HepG2 (cell line): Measurements from ENCODE around the gene PNLDC1. TPM values are rescaled to one million over a fixed set of nuclear protein-coding genes. Genes with fewer than 3 reads are reported as not detected.

Source experiments
- CEBPB ChIP-seq: IDR thresholded peaks from 2 replicates; pipeline ENCODE4 v1.6.1; 2011; ENCODE audit warnings: low read depth, low read length, improper control_type of control experiment, borderline replicate concordance
- CHD2 ChIP-seq: IDR thresholded peaks from 2 replicates; pipeline ENCODE4 v1.6.1; 2011; ENCODE audit warnings: low read depth, low read length, improper control_type of control experiment
- NFE2L1 ChIP-seq: sonication (generic); formaldehyde crosslinking; IDR thresholded peaks from 2 replicates; pipeline ENCODE4 v1.4.0; 2020; ENCODE audit warnings: missing genetic modification reagents, mild to moderate bottlenecking, borderline replicate concordance
- NRL ChIP-seq: sonication (generic); formaldehyde crosslinking; IDR thresholded peaks from 2 replicates; pipeline ENCODE4 v1.5.0; 2020; ENCODE audit warnings: missing genetic modification reagents, mild to moderate bottlenecking, moderate library complexity, borderline replicate concordance
- ZBTB38 ChIP-seq: sonication (generic); formaldehyde crosslinking; IDR thresholded peaks from 2 replicates; pipeline ENCODE4 v1.5.1; 2020; ENCODE audit warnings: mild to moderate bottlenecking, missing genetic modification reagents
- ZMYM3 ChIP-seq: sonication (generic); formaldehyde crosslinking; IDR thresholded peaks from 2 replicates; pipeline ENCODE4 v1.5.1; 2020; ENCODE audit warnings: mild to moderate bottlenecking, missing genetic modification reagents
- ZNF225 ChIP-seq: sonication (generic); formaldehyde crosslinking; IDR thresholded peaks from 2 replicates; pipeline ENCODE4 v1.4.0; 2020; ENCODE audit warnings: mild to moderate bottlenecking, missing genetic modification reagents
- ZNF552 ChIP-seq: sonication (generic); formaldehyde crosslinking; IDR thresholded peaks from 2 replicates; pipeline ENCODE4 v1.9.0; 2022; ENCODE audit warnings: missing genetic modification reagents, mild to moderate bottlenecking, borderline replicate concordance
- polyA plus RNA-seq, 8 experiments: library from polyadenylated mRNA; depleted of rRNA in 3 of 8; stranded (reverse) in 7 of 8; unstranded in 1 of 8; fragments of >200 nt; fragmentation: Illumina TruSeq in 4 of 8; extraction: Trizol in 4 of 8; gene quantifications; 2 replicates each; pipeline versions ENCODE4 v1.2.1 to v1.2.3, GENCODE V29; 2011 to 2016; ENCODE audit warnings: low read depth in 4 of 8, missing spikeins in 1 of 8, mixed read lengths in 1 of 8; ENCODE audit not compliant: insufficient read depth in 1 of 8
- total RNA-seq, 5 experiments: library from RNA; depleted of rRNA; stranded (reverse); fragments of >200 nt; fragmentation: Illumina TruSeq; extraction: Trizol; gene quantifications; 2 replicates each; pipeline ENCODE4 v1.2.3, GENCODE V29; 2016; ENCODE audit warnings: low read depth in 1 of 5
- TF ChIP-seq, protein P1 (sequence below): sonication (generic); formaldehyde crosslinking; IDR thresholded peaks from 2 replicates; pipeline ENCODE4 v1.5.0; 2020; ENCODE audit warnings: mild to moderate bottlenecking, missing genetic modification reagents, borderline replicate concordance
- TF ChIP-seq, protein P2 (sequence below): sonication (generic); formaldehyde crosslinking; IDR thresholded peaks from 2 replicates; pipeline ENCODE4 v1.4.0; 2020; ENCODE audit warnings: missing genetic modification reagents
- TF ChIP-seq, protein P3 (sequence below): sonication (generic); formaldehyde crosslinking; IDR thresholded peaks from 2 replicates; pipeline ENCODE4 v1.9.0; 2021; ENCODE audit warnings: missing genetic modification reagents, borderline replicate concordance
- TF ChIP-seq, protein P4 (sequence below): sonication (generic); formaldehyde crosslinking; IDR thresholded peaks from 2 replicates; pipeline ENCODE4 v1.4.0; 2020; ENCODE audit warnings: mild to moderate bottlenecking, missing genetic modification reagents

PNLDC1 gene
- total and polyA plus RNA-seq, 2 of the 13 experiments (the other 11 are each of a cell fraction or from before 2014, with no cell fraction given) = not detected

DNA sequence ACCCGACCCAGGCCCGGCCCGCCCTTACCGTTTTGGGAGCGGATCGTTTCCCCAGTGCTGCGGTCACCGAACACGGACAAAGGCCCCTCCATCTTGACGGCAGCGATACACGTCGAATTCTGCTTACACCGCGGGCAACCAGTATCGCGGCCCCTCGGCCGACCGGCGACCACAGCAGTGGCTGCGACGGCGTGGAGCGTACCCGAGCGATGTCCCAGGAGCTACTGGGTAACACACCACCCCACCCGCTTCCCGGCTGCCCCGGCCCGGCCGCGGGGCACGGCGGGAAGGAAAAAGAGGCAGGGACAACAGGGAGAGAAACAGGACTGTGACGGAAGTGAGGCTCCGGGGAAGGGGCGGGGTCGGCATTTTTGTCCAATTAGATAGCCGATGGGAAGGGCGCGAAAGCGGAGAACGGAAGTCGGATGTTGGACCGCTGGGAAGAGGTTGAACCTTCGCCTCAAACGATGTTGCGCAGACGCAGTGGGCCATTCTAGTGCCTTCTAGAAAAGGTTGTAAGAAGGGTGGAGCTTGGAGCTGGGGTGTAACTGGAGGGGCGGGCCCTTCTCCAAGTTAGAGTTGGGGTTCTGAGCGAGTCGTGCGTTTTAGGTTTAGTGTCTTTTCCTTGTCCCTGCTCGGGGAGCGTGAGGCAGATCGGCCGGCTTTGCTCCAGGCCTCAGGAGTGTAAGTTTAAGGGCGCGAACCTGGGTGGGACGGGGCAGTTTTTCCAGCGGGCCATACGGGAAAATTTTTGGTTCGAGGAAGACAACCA is 10.5 kb upstream of the PNLDC1 start, which contains the start of gene TCP1 (continued):
- TF ChIP-seq, protein P1, sequence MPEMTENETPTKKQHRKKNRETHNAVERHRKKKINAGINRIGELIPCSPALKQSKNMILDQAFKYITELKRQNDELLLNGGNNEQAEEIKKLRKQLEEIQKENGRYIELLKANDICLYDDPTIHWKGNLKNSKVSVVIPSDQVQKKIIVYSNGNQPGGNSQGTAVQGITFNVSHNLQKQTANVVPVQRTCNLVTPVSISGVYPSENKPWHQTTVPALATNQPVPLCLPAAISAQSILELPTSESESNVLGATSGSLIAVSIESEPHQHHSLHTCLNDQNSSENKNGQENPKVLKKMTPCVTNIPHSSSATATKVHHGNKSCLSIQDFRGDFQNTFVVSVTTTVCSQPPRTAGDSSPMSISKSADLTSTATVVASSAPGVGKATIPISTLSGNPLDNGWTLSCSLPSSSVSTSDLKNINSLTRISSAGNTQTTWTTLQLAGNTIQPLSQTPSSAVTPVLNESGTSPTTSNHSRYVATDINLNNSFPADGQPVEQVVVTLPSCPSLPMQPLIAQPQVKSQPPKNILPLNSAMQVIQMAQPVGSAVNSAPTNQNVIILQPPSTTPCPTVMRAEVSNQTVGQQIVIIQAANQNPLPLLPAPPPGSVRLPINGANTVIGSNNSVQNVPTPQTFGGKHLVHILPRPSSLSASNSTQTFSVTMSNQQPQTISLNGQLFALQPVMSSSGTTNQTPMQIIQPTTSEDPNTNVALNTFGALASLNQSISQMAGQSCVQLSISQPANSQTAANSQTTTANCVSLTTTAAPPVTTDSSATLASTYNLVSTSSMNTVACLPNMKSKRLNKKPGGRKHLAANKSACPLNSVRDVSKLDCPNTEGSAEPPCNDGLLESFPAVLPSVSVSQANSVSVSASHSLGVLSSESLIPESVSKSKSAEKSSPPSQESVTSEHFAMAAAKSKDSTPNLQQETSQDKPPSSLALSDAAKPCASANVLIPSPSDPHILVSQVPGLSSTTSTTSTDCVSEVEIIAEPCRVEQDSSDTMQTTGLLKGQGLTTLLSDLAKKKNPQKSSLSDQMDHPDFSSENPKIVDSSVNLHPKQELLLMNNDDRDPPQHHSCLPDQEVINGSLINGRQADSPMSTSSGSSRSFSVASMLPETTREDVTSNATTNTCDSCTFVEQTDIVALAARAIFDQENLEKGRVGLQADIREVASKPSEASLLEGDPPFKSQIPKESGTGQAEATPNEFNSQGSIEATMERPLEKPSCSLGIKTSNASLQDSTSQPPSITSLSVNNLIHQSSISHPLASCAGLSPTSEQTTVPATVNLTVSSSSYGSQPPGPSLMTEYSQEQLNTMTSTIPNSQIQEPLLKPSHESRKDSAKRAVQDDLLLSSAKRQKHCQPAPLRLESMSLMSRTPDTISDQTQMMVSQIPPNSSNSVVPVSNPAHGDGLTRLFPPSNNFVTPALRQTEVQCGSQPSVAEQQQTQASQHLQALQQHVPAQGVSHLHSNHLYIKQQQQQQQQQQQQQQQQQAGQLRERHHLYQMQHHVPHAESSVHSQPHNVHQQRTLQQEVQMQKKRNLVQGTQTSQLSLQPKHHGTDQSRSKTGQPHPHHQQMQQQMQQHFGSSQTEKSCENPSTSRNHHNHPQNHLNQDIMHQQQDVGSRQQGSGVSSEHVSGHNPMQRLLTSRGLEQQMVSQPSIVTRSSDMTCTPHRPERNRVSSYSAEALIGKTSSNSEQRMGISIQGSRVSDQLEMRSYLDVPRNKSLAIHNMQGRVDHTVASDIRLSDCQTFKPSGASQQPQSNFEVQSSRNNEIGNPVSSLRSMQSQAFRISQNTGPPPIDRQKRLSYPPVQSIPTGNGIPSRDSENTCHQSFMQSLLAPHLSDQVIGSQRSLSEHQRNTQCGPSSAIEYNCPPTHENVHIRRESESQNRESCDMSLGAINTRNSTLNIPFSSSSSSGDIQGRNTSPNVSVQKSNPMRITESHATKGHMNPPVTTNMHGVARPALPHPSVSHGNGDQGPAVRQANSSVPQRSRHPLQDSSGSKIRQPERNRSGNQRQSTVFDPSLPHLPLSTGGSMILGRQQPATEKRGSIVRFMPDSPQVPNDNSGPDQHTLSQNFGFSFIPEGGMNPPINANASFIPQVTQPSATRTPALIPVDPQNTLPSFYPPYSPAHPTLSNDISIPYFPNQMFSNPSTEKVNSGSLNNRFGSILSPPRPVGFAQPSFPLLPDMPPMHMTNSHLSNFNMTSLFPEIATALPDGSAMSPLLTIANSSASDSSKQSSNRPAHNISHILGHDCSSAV (CRISPR knock-in tag) = peak; percentile 84; the same call in 1 of the 2 replicates
- TF ChIP-seq ZBTB38 (CRISPR knock-in tag) (peak; percentile 42; the same call in 1 of the 2 replicates), CHD2 (peak; percentile 45; the same call in 1 of the 2 replicates), CEBPB (no peak), ZNF225 (CRISPR knock-in tag) (peak; percentile 84; the same call in 1 of the 2 replicates), ZNF552 (CRISPR knock-in tag) (no peak), NFE2L1 (CRISPR knock-in tag) (no peak), NRL (CRISPR knock-in tag) (no peak), ZMYM3 (CRISPR knock-in tag) (no peak)
- TF ChIP-seq, protein P2, sequence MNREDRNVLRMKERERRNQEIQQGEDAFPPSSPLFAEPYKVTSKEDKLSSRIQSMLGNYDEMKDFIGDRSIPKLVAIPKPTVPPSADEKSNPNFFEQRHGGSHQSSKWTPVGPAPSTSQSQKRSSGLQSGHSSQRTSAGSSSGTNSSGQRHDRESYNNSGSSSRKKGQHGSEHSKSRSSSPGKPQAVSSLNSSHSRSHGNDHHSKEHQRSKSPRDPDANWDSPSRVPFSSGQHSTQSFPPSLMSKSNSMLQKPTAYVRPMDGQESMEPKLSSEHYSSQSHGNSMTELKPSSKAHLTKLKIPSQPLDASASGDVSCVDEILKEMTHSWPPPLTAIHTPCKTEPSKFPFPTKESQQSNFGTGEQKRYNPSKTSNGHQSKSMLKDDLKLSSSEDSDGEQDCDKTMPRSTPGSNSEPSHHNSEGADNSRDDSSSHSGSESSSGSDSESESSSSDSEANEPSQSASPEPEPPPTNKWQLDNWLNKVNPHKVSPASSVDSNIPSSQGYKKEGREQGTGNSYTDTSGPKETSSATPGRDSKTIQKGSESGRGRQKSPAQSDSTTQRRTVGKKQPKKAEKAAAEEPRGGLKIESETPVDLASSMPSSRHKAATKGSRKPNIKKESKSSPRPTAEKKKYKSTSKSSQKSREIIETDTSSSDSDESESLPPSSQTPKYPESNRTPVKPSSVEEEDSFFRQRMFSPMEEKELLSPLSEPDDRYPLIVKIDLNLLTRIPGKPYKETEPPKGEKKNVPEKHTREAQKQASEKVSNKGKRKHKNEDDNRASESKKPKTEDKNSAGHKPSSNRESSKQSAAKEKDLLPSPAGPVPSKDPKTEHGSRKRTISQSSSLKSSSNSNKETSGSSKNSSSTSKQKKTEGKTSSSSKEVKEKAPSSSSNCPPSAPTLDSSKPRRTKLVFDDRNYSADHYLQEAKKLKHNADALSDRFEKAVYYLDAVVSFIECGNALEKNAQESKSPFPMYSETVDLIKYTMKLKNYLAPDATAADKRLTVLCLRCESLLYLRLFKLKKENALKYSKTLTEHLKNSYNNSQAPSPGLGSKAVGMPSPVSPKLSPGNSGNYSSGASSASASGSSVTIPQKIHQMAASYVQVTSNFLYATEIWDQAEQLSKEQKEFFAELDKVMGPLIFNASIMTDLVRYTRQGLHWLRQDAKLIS (CRISPR knock-in tag) = peak; percentile 65; the same call in 1 of the 2 replicates
- TF ChIP-seq, protein P3, sequence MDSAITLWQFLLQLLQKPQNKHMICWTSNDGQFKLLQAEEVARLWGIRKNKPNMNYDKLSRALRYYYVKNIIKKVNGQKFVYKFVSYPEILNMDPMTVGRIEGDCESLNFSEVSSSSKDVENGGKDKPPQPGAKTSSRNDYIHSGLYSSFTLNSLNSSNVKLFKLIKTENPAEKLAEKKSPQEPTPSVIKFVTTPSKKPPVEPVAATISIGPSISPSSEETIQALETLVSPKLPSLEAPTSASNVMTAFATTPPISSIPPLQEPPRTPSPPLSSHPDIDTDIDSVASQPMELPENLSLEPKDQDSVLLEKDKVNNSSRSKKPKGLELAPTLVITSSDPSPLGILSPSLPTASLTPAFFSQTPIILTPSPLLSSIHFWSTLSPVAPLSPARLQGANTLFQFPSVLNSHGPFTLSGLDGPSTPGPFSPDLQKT = no peak
- TF ChIP-seq, protein P4, sequence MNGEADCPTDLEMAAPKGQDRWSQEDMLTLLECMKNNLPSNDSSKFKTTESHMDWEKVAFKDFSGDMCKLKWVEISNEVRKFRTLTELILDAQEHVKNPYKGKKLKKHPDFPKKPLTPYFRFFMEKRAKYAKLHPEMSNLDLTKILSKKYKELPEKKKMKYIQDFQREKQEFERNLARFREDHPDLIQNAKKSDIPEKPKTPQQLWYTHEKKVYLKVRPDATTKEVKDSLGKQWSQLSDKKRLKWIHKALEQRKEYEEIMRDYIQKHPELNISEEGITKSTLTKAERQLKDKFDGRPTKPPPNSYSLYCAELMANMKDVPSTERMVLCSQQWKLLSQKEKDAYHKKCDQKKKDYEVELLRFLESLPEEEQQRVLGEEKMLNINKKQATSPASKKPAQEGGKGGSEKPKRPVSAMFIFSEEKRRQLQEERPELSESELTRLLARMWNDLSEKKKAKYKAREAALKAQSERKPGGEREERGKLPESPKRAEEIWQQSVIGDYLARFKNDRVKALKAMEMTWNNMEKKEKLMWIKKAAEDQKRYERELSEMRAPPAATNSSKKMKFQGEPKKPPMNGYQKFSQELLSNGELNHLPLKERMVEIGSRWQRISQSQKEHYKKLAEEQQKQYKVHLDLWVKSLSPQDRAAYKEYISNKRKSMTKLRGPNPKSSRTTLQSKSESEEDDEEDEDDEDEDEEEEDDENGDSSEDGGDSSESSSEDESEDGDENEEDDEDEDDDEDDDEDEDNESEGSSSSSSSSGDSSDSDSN (CRISPR knock-in tag) = peak; percentile 85
